Spleen (tissue), 7 donors: ENCODE data around the gene FITM2.

Source experiments
- POLR2A ChIP-seq, 3 donors: fragments of 450-650 bp; IDR thresholded peaks; one replicate each; pipeline ENCODE4 v1.5.1; 2017; ENCODE audit warnings: antibody characterized with exemption in 3 of 3, mild to moderate bottlenecking in 1 of 3
- TF ChIP-seq, protein P1 (sequence below), 11 experiments: fragments of 200-600 bp in 7 of 11; fragments of 450-650 bp in 4 of 11; sonication (generic) in 4 of 11; IDR thresholded peaks in 8 of 11; conservative IDR thresholded peaks in 3 of 11; 1 replicate in 7 of 11; 2 replicates in 4 of 11; pipeline versions ENCODE4 v1.4.0 to v1.8.0; 2016 to 2021; ENCODE audit warnings: antibody characterized with exemption in 11 of 11, inconsistent platforms in 4 of 11, mild to moderate bottlenecking in 1 of 11
- donor health status: DM: no; HTN: no; CAD: no; lungs with moderate emphysema.
- donor health status: DM: no; HTN: no; CAD: no.
- donor health status: DM: no; HTN: no; CAD: no.

DNA sequence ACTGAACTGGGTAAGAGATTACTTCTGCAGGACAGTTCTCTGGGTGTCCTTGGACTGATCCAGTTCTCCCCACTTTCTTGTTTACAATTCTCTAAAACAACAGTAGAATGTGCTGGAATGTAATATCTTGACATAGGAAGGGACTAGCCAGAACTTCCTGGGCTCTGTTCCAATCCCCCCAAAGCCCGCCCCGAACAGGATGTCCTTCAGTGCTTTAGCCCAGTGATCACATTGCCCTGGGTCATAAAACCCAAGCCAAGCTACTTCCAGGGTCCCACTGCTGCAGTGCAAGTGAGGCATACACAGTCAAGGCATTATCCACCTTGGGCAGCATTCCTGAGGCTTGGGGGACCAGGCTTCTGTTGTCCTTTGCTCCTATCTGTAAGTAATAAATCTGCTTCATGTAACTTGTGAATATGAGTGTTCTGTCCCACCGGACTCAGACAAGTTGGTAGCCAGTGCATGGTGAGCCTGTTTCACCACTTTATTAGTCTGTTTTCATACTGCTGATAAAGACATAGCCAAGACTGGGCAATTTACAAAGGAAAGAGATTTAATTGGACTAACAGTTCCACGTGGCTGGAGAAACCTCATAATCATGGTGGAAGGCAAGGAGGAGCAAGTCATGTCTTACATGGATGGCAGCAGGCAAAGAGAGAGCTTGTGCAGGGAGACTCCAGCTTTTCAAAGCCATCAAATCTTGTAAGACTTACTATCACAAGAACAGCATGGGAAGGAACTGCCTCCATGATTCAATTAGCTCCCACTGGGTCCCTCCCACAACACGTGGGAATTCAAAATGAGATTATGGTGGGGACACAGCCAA lies 23.5 kb downstream of the FITM2 start:
- TF ChIP-seq, protein P1, sequence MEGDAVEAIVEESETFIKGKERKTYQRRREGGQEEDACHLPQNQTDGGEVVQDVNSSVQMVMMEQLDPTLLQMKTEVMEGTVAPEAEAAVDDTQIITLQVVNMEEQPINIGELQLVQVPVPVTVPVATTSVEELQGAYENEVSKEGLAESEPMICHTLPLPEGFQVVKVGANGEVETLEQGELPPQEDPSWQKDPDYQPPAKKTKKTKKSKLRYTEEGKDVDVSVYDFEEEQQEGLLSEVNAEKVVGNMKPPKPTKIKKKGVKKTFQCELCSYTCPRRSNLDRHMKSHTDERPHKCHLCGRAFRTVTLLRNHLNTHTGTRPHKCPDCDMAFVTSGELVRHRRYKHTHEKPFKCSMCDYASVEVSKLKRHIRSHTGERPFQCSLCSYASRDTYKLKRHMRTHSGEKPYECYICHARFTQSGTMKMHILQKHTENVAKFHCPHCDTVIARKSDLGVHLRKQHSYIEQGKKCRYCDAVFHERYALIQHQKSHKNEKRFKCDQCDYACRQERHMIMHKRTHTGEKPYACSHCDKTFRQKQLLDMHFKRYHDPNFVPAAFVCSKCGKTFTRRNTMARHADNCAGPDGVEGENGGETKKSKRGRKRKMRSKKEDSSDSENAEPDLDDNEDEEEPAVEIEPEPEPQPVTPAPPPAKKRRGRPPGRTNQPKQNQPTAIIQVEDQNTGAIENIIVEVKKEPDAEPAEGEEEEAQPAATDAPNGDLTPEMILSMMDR (IDR thresholded peaks at IDR 0.05 in 8 of 11, conservative IDR thresholded peaks at IDR 0.05 in 3 of 11): no peak
- TF ChIP-seq POLR2A (IDR thresholded peaks at IDR 0.05): no peak
